GM23248 (cell line): ENCODE data around the gene VSTM1. TPM values are rescaled to one million over a fixed set of nuclear protein-coding genes. Genes with fewer than 3 reads are reported as not detected.

Experiments
- DNase-seq: peaks from one replicate; pipeline ENCODE4 v3.0.0-alpha.2; 2015
- H2AFZ ChIP-seq: fragments of 200-600 bp; sonication (generic); 2 replicates; pipeline ENCODE4 v1.6.1; 2016; ENCODE audit warnings: antibody characterized with exemption
- H3F3A ChIP-seq: fragments of 200-600 bp; sonication (generic); 2 replicates; pipeline ENCODE4 v1.6.1; 2016; ENCODE audit warnings: mild to moderate bottlenecking, antibody characterized with exemption, mixed run types; ENCODE audit not compliant: insufficient read depth
- H3K27ac ChIP-seq: fragments of 200-600 bp; sonication (generic); 2 replicates; pipeline ENCODE4 v1.5.1; 2016; ENCODE audit warnings: mild to moderate bottlenecking
- H3K27me3 ChIP-seq: fragments of 200-600 bp; sonication (generic); replicated peaks from 2 replicates; pipeline ENCODE4 v1.6.1; 2016; ENCODE audit warnings: mild to moderate bottlenecking; ENCODE audit not compliant: insufficient read depth
- H3K36me3 ChIP-seq: fragments of 200-600 bp; sonication (generic); 2 replicates; pipeline ENCODE4 v1.6.1; 2016; ENCODE audit warnings: low read depth, mild to moderate bottlenecking
- H3K4me1 ChIP-seq: fragments of 200-600 bp; sonication (generic); 2 replicates; pipeline ENCODE4 v1.6.1; 2016; ENCODE audit warnings: mild to moderate bottlenecking; ENCODE audit not compliant: insufficient read depth
- H3K4me2 ChIP-seq: fragments of 200-600 bp; sonication (generic); one replicate; pipeline ENCODE4 v1.6.1; 2016; ENCODE audit warnings: mild to moderate bottlenecking; ENCODE audit not compliant: unreplicated experiment
- H3K4me3 ChIP-seq: fragments of 200-600 bp; sonication (generic); 2 replicates; pipeline ENCODE4 v1.5.1; 2016; ENCODE audit warnings: mild to moderate bottlenecking
- H3K79me2 ChIP-seq: fragments of 200-600 bp; sonication (generic); 2 replicates; pipeline ENCODE4 v1.6.1; 2016; ENCODE audit warnings: mild to moderate bottlenecking; ENCODE audit not compliant: insufficient read depth
- H3K9ac ChIP-seq: fragments of 200-600 bp; sonication (generic); 2 replicates; pipeline ENCODE4 v1.6.1; 2016; ENCODE audit warnings: mild to moderate bottlenecking
- H3K9me2 ChIP-seq: fragments of 200-600 bp; sonication (generic); 2 replicates; pipeline ENCODE4 v1.6.1; 2016; ENCODE audit warnings: mixed run types, mild to moderate bottlenecking, moderate library complexity; ENCODE audit not compliant: insufficient read depth
- H3K9me3 ChIP-seq: fragments of 200-600 bp; sonication (generic); one replicate; pipeline ENCODE4 v1.6.1; 2017; ENCODE audit warnings: low read depth
- H4K20me1 ChIP-seq: fragments of 200-600 bp; sonication (generic); 2 replicates; pipeline ENCODE4 v1.6.0; 2016; ENCODE audit not compliant: insufficient read depth
- EZH2 ChIP-seq: fragments of 200-600 bp; sonication (generic); IDR thresholded peaks from 2 replicates; pipeline ENCODE4 v1.6.1; 2018; ENCODE audit warnings: antibody characterized with exemption, mild to moderate bottlenecking; ENCODE audit not compliant: insufficient read depth, poor library complexity, severe bottlenecking
- EZH2phosphoT487 ChIP-seq: fragments of 200-600 bp; sonication (generic); IDR thresholded peaks from 2 replicates; pipeline ENCODE4 v1.6.1; 2018; ENCODE audit warnings: antibody characterized with exemption, moderate library complexity, mild to moderate bottlenecking, low read depth; ENCODE audit not compliant: insufficient read depth
- WGBS, 2 experiments: methylation state at CpG; one replicate each; pipeline ENCODE4 v1.1.6; 2015 to 2017; ENCODE audit warnings: low lambda C conversion rate in 2 of 2, low coverage in 1 of 2; ENCODE audit errors: missing lambda C conversion rate in 2 of 2; 5-methylcytosine and 5-hydroxymethylcytosine counted together
- in situ Hi-C: fragments of 300-500 bp; cut with MboI; formaldehyde crosslinking; loops from 2 replicates; pipeline ENCODE4 v1.15.0; 2020
- polyA plus RNA-seq: library from polyadenylated mRNA; unstranded; fragments of >200 nt; fragmentation: Nextera tagmentation; extraction: Ambion mirVana; gene quantifications from 2 replicates; pipeline ENCODE4 v1.2.1, GENCODE V29; 2016
- total RNA-seq: library from RNA; depleted of rRNA; stranded (reverse); fragments of >200 nt; shearing (Covaris generic); gene quantifications from 2 replicates; pipeline ENCODE4 v1.2.3, GENCODE V29; 2014

The VSTM1 gene
- total and polyA plus RNA-seq, 2 experiments from 2014 or later, result not detected

GRCh38 chr19:54077334-54077733 lies 13.6 kb upstream of the VSTM1 start:
- H3K4me2 ChIP-seq, result no peak overlapping the region
- no peak for DNase-seq
- H3K9ac ChIP-seq, result no peak overlapping the region
- no peaks in the 10 kb centered on the region for H3K9me2 ChIP-seq
- no peak overlapping the region for H3K27ac ChIP-seq
- no peaks in the 10 kb centered on the region for H3K79me2 ChIP-seq
- H3K4me1 ChIP-seq, result no peaks in the 10 kb centered on the region
- no peaks in the 10 kb centered on the region for H3K27me3 ChIP-seq
- no peak for TF ChIP-seq EZH2
- TF ChIP-seq EZH2phosphoT487, result no peak
- in situ Hi-C loops, result no loop called here
- H3K9me3 ChIP-seq, result no peaks in the 10 kb centered on the region
- WGBS, 2 experiments, result 47 to 66% methylated on average over 5 of the region's 5 CpGs
- no peaks in the 10 kb centered on the region for H3K36me3 ChIP-seq
- no peak overlapping the region for H3K4me3 ChIP-seq
- no peaks in the 10 kb centered on the region for H3F3A ChIP-seq
- H2AFZ ChIP-seq, result no peak overlapping the region
- H4K20me1 ChIP-seq, result no peaks in the 10 kb centered on the region

DNA sequence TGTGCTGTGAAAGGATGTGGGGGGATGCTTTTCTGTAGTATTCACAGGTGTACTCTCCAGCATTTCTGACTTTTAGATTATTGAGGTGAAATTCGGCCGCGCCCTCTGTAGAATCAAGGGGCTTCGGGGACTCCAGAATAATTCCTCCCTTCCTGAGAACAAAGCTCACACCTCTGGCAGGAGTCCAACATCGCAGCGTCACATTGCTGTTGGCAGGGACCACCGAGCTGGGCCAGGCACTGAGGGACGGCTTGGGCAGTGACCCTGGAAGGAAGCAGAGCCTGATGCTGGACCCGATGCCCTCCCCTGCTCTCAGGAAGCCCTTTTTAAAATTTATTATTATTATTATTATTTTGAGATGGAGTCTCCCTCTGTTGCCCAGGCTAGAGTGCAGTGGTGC lies 11.2 kb upstream of the VSTM1 start:
- Histone ChIP-seq H3K9me2 (no peaks in the 10 kb centered on the region), H4K20me1 (no peaks in the 10 kb centered on the region), H3K4me1 (no peaks in the 10 kb centered on the region), H3F3A (no peaks in the 10 kb centered on the region), H3K36me3 (no peaks in the 10 kb centered on the region), H3K27me3 (no peaks in the 10 kb centered on the region), H3K9me3 (no peaks in the 10 kb centered on the region), H3K4me2 (no peak overlapping the region), H3K9ac (no peak overlapping the region), H3K4me3 (no peak overlapping the region), H3K79me2 (no peaks in the 10 kb centered on the region), H2AFZ (no peak overlapping the region), H3K27ac (no peak overlapping the region)
- no peak for DNase-seq
- WGBS, 2 experiments, result 31 to 45% methylated on average over 9 of the region's 9 CpGs
- in situ Hi-C loops, result no loop called here
- TF ChIP-seq EZH2phosphoT487 (no peak), EZH2 (no peak)

DNA sequence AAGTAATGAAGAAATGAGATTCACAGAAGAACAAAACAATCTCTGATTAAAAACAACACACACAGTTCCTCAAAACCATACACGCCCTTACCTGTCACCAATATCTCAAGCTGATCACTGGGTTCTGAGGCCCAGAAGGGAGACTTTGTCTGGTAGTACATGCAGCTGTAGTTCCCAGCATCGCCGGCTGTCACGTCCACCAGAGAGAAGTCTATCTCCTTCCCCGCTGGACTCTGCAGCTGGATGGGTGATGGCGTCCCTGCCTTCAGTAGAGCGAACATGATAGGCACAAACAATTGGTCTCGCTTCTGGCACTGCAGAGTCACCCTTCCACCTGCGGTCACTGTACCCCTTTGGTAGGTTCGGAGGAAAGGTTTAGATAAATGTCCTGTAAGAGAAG lies 10.1 kb upstream of the VSTM1 start:
- H4K20me1 ChIP-seq, result no peaks in the 10 kb centered on the region
- H3K36me3 ChIP-seq, result no peaks in the 10 kb centered on the region
- DNase-seq, result no peak
- no peak overlapping the region for H3K4me2 ChIP-seq
- in situ Hi-C loops, result no loop called here
- no peaks in the 10 kb centered on the region for H3K4me1 ChIP-seq
- H3K27me3 ChIP-seq, result no peaks in the 10 kb centered on the region
- no peaks in the 10 kb centered on the region for H3K9me2 ChIP-seq
- TF ChIP-seq EZH2phosphoT487, result no peak
- TF ChIP-seq EZH2, result no peak
- H3K9ac ChIP-seq, result no peak overlapping the region
- H3K27ac ChIP-seq, result no peak overlapping the region
- no peak overlapping the region for H2AFZ ChIP-seq
- no peaks in the 10 kb centered on the region for H3K9me3 ChIP-seq
- no peak overlapping the region for H3K4me3 ChIP-seq
- no peaks in the 10 kb centered on the region for H3K79me2 ChIP-seq
- 60 to 61% methylated on average over 10 of the region's 10 CpGs for WGBS, 2 experiments
- no peaks in the 10 kb centered on the region for H3F3A ChIP-seq

DNA sequence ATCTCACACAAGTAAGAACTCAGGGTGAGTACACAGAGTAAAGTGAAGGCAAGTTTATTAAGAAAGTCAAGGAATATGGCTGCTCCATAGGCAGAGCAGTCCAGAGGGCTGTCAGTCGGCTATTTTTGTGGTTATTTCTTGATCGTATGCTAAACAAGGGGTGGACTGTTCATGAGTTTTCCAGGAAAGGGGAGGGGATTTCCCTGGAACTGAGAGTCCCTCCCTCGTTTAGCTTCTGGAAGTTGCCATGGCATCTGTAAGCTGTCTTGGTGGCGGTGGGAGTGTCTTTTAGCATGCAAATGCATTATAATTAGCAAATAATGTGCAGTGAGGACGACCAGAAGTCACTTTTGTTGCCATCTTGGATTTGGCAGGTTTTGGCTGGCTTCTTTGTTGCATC lies 5.8 kb upstream of the VSTM1 start:
- Histone ChIP-seq H3F3A (no peaks in the 10 kb centered on the region), H3K9me2 (no peaks in the 10 kb centered on the region), H3K4me3 (no peak overlapping the region), H3K36me3 (no peaks in the 10 kb centered on the region), H3K79me2 (no peaks in the 10 kb centered on the region), H3K9ac (no peak overlapping the region), H3K4me2 (no peak overlapping the region), H3K4me1 (no peaks in the 10 kb centered on the region), H3K27me3 (no peaks in the 10 kb centered on the region), H3K27ac (no peak overlapping the region), H3K9me3 (no peaks in the 10 kb centered on the region), H4K20me1 (no peaks in the 10 kb centered on the region), H2AFZ (no peak overlapping the region)
- no peak for DNase-seq
- in situ Hi-C loops, result no loop called here
- WGBS, 2 experiments, result 25 to 27% methylated on average over 5 of the region's 5 CpGs
- no peak for TF ChIP-seq EZH2phosphoT487
- TF ChIP-seq EZH2, result no peak

DNA sequence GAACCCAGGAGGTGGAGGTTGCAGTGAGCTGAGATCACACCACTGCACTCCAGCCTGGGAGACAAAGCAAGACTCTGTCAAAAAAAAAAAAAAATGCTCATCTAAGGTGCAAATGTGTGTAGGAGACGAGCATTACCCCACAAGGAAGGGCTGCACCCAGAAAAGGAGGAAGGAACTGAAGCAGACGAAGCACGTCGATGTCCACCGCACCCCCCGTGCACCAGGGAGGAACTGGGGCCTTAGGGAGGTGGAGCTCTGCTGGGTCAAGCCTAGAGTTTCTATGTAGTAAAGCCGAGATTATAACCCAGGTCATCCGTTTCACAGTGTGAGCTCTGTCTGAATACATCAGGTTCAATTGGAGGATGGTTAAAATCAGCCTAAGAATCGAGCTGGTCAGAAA lies 1.1 kb downstream of the VSTM1 start:
- no peaks in the 10 kb centered on the region for H3F3A ChIP-seq
- TF ChIP-seq EZH2phosphoT487 (no peak), EZH2 (no peak)
- H3K27me3 ChIP-seq, result no peaks in the 10 kb centered on the region
- DNase-seq, result no peak
- H3K9me3 ChIP-seq, result no peaks in the 10 kb centered on the region
- no peak overlapping the region for H3K9ac ChIP-seq
- no peak overlapping the region for H3K4me2 ChIP-seq
- H4K20me1 ChIP-seq, result no peaks in the 10 kb centered on the region
- no peaks in the 10 kb centered on the region for H3K79me2 ChIP-seq
- H3K36me3 ChIP-seq, result no peaks in the 10 kb centered on the region
- no peak overlapping the region for H3K27ac ChIP-seq
- in situ Hi-C loops, result no loop called here
- WGBS, 2 experiments, result 50 to 51% methylated on average over 9 of the region's 9 CpGs
- no peaks in the 10 kb centered on the region for H3K9me2 ChIP-seq
- H2AFZ ChIP-seq, result no peak overlapping the region
- no peak overlapping the region for H3K4me3 ChIP-seq
- no peaks in the 10 kb centered on the region for H3K4me1 ChIP-seq
